Cardiac fibroblast (primary cell): ENCODE data around the gene DCP1B.

Experiments
- DNase-seq, 2 donors: peaks; one replicate each; pipeline versions ENCODE4 v3.0.0 to v3.0.0-alpha.2; 2010; ENCODE audit warnings: low read depth in 2 of 2
- H3K4me3 ChIP-seq, 2 donors: replicated peaks in 1 of 2; 1 replicate in 1 of 2; 2 replicates in 1 of 2; pipeline ENCODE4 v1.5.1; 2011; ENCODE audit warnings: low read depth in 2 of 2, low read length in 2 of 2, mild to moderate bottlenecking in 2 of 2, moderate library complexity in 1 of 2
- TF ChIP-seq, protein P1 (sequence below): IDR thresholded peaks from one replicate; pipeline ENCODE4 v1.5.1; 2011; ENCODE audit warnings: low read depth, mild to moderate bottlenecking, low read length, inconsistent platforms

Gene DCP1B

DNA sequence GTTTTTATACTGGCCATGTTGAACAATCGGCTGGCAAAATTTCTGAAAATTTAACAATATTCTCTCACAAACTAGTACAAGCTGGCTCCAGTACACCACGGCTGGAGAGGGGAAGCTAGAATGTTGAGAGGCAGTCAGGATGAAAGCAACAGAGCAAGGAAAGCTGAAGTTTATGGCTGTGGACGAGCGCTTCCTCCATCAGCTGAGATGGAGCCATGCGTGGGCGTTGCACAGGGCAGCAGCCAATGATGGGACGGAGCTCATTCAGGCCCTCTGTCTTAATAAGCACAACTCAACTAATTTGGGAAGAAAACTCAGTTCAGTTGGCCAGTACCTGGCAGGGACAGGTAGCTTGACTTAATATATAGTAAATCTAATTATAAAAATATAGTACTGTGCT is 14.1 kb upstream of the DCP1B start:
- TF ChIP-seq, protein P1, sequence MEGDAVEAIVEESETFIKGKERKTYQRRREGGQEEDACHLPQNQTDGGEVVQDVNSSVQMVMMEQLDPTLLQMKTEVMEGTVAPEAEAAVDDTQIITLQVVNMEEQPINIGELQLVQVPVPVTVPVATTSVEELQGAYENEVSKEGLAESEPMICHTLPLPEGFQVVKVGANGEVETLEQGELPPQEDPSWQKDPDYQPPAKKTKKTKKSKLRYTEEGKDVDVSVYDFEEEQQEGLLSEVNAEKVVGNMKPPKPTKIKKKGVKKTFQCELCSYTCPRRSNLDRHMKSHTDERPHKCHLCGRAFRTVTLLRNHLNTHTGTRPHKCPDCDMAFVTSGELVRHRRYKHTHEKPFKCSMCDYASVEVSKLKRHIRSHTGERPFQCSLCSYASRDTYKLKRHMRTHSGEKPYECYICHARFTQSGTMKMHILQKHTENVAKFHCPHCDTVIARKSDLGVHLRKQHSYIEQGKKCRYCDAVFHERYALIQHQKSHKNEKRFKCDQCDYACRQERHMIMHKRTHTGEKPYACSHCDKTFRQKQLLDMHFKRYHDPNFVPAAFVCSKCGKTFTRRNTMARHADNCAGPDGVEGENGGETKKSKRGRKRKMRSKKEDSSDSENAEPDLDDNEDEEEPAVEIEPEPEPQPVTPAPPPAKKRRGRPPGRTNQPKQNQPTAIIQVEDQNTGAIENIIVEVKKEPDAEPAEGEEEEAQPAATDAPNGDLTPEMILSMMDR, result no peak
- H3K4me3 ChIP-seq, result no peak overlapping the region
- no peak for DNase-seq

DNA sequence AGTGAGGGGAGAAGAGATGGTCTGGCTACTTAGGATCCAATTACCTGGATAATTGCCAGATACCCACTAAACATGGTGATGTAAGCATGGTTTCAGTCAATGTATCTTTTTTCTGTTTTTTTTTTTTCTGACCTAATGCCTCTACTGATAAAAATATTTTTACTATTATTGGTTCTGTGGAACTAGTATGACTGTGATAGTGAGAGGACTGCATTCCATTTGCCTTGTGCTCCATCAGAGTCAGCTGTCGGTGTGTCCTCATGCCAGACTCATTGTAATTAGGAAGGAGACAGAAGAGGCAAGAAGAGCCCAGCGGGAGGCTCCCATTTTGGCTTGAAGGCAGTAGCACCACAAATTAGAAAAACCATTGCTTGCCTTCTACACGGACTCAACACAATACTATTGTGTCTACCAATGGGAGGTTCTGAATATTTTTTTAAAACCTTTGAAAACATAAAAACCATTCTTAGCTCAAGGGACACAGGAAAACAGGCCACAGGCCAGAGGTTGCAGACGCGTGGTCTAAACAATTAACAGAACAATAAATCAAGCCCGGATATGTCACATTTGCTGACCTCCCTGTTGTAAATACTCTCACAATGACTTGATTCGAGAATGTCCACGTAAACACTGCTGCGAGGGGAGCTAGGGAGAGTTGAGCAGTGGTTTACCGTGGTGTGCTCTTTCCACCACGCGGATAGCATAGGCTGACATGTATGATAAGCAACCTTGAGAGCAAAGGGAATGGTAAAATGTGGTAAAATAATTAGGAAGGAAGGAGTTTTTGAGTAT is 13.5 kb upstream of the DCP1B start:
- DNase-seq, result no peak
- H3K4me3 ChIP-seq, result no peak overlapping the region
- TF ChIP-seq, protein P1, result no peak

DNA sequence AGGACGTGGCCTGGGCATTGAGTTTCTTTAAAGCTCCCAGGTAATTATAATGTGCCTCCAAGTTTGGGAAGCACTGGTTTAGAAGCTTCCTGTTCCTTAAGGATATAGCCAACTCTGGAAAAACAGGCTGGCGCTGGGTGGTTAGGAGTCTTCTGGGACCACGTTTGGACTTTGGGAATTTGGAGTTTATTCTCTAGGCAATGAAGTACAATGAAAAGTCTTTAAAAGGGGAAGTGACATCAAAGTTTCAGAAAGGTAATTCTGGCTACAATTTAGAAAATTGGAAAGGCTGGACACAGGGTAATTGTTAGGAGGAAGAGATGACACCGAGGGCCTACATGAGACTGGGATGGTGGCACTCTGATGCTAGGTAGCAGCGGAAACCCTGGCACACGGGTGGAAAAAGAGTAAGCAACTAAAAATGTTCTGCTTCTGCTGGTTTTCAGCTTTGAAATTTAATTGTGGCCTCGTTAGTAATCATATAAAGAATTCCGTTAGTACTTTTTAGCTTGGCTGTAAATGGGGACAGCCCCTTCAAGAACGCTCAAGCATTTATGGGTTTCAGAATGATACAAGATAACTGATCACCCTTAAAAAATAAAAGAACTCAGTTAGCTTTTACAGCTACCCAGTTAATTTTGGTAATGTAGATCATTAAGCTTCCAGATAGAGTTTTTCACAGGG is 12.7 kb upstream of the DCP1B start:
- DNase-seq, result no peak
- TF ChIP-seq, protein P1, result no peak
- H3K4me3 ChIP-seq, result no peak overlapping the region

DNA sequence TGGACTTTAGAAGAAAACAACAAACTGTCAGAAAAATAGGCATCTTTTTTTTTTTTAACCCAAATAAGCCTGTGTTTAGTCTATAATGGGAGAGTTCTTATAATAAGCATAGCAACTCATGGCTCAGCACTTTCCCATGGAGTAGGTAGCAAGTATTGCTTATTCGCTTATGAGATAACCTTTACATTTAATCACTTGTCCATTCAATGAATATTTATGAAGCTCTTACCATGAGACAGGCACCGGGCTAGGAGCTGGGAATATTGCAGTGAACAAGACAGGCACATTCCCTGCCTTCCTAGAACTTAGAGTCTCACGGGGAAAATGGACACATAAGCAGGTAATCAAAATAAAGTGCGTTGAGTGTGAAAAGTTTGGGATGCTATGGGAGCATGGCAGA is 10.0 kb upstream of the DCP1B start:
- TF ChIP-seq, protein P1, result no peak
- DNase-seq, result no peak
- H3K4me3 ChIP-seq, result no peak overlapping the region

DNA sequence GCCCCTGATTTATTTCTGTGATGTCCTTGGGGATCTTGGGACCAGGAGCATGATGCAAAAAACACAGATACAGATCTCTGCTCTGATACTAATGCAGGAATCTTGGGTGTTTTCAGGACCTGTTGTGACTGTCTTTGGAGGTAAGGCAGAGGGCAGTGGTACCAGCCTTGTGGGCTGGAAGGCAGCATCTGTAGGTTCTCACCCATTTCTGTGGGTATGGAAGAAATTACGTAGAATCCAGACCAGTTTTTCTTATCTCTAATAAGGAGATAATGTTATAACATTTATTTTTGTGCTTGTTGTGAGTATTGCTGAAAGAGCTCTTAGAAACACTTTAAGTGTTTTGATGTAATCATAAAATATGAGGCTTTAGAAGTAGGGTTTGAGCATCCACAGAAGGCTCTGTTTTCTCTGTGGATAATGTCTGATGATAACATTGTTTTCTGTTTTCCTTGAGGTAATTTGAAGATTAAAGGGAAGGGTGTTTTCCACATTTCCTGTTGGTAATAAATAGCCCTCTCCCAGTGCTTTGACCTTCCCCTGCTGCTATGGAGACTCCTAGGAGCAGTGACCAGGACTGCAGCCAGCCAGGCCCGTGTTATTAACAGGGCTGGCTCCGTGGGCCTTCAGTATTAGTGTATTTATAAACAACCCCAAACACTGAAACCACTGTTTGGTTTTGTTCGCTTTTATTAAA is 9.4 kb upstream of the DCP1B start:
- no peak overlapping the region for H3K4me3 ChIP-seq
- TF ChIP-seq, protein P1, result no peak
- peak in 1 of 2 donors; percentile 62 for DNase-seq

DNA sequence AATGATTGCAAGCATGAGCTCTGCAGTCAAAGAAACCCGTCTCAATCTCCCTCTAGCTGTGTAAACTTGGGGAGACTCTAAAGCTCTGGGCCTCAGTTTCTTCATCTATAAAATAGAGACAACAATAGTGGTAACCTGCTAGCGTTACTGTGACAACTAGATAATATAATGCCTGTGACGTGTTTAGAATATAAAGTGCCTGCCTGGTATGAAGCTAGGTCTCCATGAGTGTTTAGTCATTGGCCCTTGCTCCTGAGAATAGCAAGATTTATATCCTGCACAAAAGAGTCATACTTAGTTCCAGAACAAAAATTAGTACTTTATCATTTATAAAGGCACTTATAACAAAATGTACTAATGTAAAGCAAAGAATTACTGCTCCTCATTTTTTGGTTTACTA is 8.8 kb upstream of the DCP1B start:
- H3K4me3 ChIP-seq, result no peak overlapping the region
- DNase-seq, result no peak
- TF ChIP-seq, protein P1, result no peak
